Psoas muscle (tissue), 8 donors: ENCODE measurements around the gene LSMEM2. TPM values are rescaled to one million over a fixed set of nuclear protein-coding genes. Genes with fewer than 3 reads are reported as not detected.
"Not testable (repeated sequence)": the region's sequence is repeated elsewhere in the genome, so short reads cannot be mapped to it uniquely, and the experiment has no call there.

ENCODE experiments used
- ATAC-seq, 4 donors: fragments of 200-7000 bp; cut with Tn5 transposase; one replicate each; pipeline ENCODE4 v1.9.1; 2020; ENCODE audit warnings: moderate library complexity in 3 of 4, mild to moderate bottlenecking in 2 of 4
- DNase-seq, 2 donors: peaks; one replicate each; pipeline ENCODE4 v3.0.0-alpha.2; 2020
- H3K27ac ChIP-seq: fragments of 200-600 bp; one replicate; pipeline ENCODE4 v1.8.0; 2022
- H3K27me3 ChIP-seq, 3 donors: fragments of 200-600 bp in 1 of 3; one replicate each; pipeline versions ENCODE4 v1.6.1 to v1.8.0; 2013 to 2022; ENCODE audit warnings: low read length in 2 of 3, mild to moderate bottlenecking in 2 of 3, moderate library complexity in 1 of 3; ENCODE audit not compliant: insufficient read depth in 3 of 3
- H3K36me3 ChIP-seq, 2 donors: fragments of 200-600 bp in 1 of 2; one replicate each; pipeline versions ENCODE4 v1.6.1 to v1.8.0; 2013 to 2022; ENCODE audit warnings: low read depth in 1 of 2, mild to moderate bottlenecking in 1 of 2, moderate library complexity in 1 of 2; ENCODE audit not compliant: insufficient read depth in 1 of 2
- H3K4me1 ChIP-seq: fragments of 200-600 bp; one replicate; pipeline ENCODE4 v1.8.0; 2022
- H3K4me3 ChIP-seq: fragments of 200-600 bp; one replicate; pipeline ENCODE4 v1.8.0; 2022; ENCODE audit warnings: mild to moderate bottlenecking
- H3K9me3 ChIP-seq: fragments of 200-600 bp; one replicate; pipeline ENCODE4 v1.8.0; 2022
- CTCF ChIP-seq: fragments of 200-600 bp; IDR thresholded peaks from one replicate; pipeline ENCODE4 v1.8.0; 2022; ENCODE audit warnings: antibody characterized with exemption
- WGBS, 3 donors: extraction: QIAGEN DNeasy Blood & Tissue Kit; methylation state at CpG; one replicate each; pipeline versions ENCODE4 v1.1.6 to v1.1.7; 2013; 5-methylcytosine and 5-hydroxymethylcytosine counted together
- intact Hi-C, 2 donors: fragments of 100-400 bp; cut with DNase I; formaldehyde crosslinking; loops; one replicate each; pipeline versions ENCODE4 v1.11.0 to v1.14.2; 2022
- polyA plus RNA-seq, 3 donors: library from polyadenylated mRNA; stranded (reverse); fragments of 200-250 nt; gene quantifications; one replicate each; pipeline ENCODE4 v1.2.3, GENCODE V29; 2013
- total RNA-seq, 4 donors: library from RNA; stranded (reverse); fragmentation: NEBNext Ultra II Directional in 2 of 4; extraction: Animal tissue kit (Norgen Biotek cat#: 25700) in 2 of 4; gene quantifications; one replicate each; pipeline versions ENCODE4 v1.2.1 to v1.2.4, GENCODE V29; 2021 to 2023
- donor health status: healthy with polysubstance abuse.
- donor health status: DM: no; HTN: no; CAD: no; lungs with moderate emphysema.
- donor health status: Bipolar disorder and iron deficiency.
- donor health status: healthy.
- donor health status: DM: yes; HTN: yes; CAD: no.
- donor health status: DM: no; HTN: no; CAD: no.
- donor health status: DM: no; HTN: no; CAD: no.
- donor health status: DM: yes; HTN: yes; CAD: no.

LSMEM2 gene
- total and polyA plus RNA-seq, 7 donors: 0.61 to 13.1 (median 1.1) TPM

GRCh38 chr3:50269977-50270413 lies 8.9 kb upstream of the LSMEM2 start:
- DNase-seq (no peak), ATAC-seq (no peak)
- WGBS, 3 donors: 73 to 74% (median 74%) methylated on average over 7 to 8 of the region's 8 CpGs
- intact Hi-C loops: loop anchor here (5.0 to 10.0 kb wide), 3 partner anchors 78 to 275 kb away; partner anchors contain the start of gene GNAT1 (in 1 of the 2)
- TF ChIP-seq CTCF: no peak
- Histone ChIP-seq H3K4me1 (peaks cover 53% of the 10 kb centered on the region), H3K27ac (peak overlapping the region; percentile 82), H3K27me3 (no peaks in the 10 kb centered on the region), H3K4me3 (no peak overlapping the region), H3K36me3 (no peaks in the 10 kb centered on the region), H3K9me3 (no peaks in the 10 kb centered on the region)

- DNase-seq (no peak), ATAC-seq (no peak)
- TF ChIP-seq CTCF: no peak
- Histone ChIP-seq H3K36me3 (no peaks in the 10 kb centered on the region), H3K27me3 (peaks cover 0 to 1% (median 0%) of the 10 kb centered on the region in 3 donors), H3K4me1 (peaks cover 47% of the 10 kb centered on the region), H3K9me3 (no peaks in the 10 kb centered on the region), H3K27ac (no peak overlapping the region), H3K4me3 (no peak overlapping the region)
- 70 to 73% (median 70%) methylated on average over 17 to 19 of the region's 19 CpGs for WGBS, 3 donors
- intact Hi-C loops: loop anchor here (5.0 kb wide), 2 partner anchors 78 to 148 kb away; partner anchors contain the start of gene GNAT1 (in 1 of the 2)
Measured at GRCh38 chr3:50270422-50271224, 8.3 kb upstream of the LSMEM2 start.

GRCh38 chr3:50271314-50271936 lies 7.5 kb upstream of the LSMEM2 start:
- Histone ChIP-seq H3K27ac (no peak overlapping the region), H3K27me3 (peaks cover 0 to 1% (median 0%) of the 10 kb centered on the region in 3 donors), H3K4me3 (no peak overlapping the region), H3K36me3 (no peaks in the 10 kb centered on the region), H3K9me3 (no peaks in the 10 kb centered on the region), H3K4me1 (peaks cover 43% of the 10 kb centered on the region)
- intact Hi-C loops: loop anchor here (5.0 kb wide), 2 partner anchors 79 to 149 kb away; partner anchors contain the start of gene GNAT1 (in 1 of the 2)
- no peak for ATAC-seq
- DNase-seq: no peak
- WGBS, 3 donors: 85 to 91% (median 89%) methylated on average over 10 of the region's 10 CpGs
- no peak for TF ChIP-seq CTCF

GRCh38 chr3:50272538-50272910 lies 6.4 kb upstream of the LSMEM2 start:
- not testable (repeated sequence) for DNase-seq, H3K9me3 ChIP-seq, H3K27me3 ChIP-seq, ATAC-seq, H3K36me3 ChIP-seq, H3K27ac ChIP-seq
- H3K4me3 ChIP-seq: peak overlapping the region; percentile 38
- 59 to 68% (median 63%) methylated on average over 10 of the region's 10 CpGs for WGBS, 3 donors
- peaks cover 35% of the 10 kb centered on the region for H3K4me1 ChIP-seq
- intact Hi-C loops: loop anchor here (2.0 to 5.0 kb wide), 4 partner anchors 46 to 150 kb away; partner anchors contain the start of gene GNAT1 (in 1 of the 2)
